ENCODE measurements around the gene COL25A1. TPM values are rescaled to one million over a fixed set of nuclear protein-coding genes. Genes with fewer than 3 reads are reported as not detected.

COL25A1 gene
- total RNA-seq, 1 experiment from 2014 or later, result 4.2 TPM

- no peak overlapping the region for H3K4ac ChIP-seq (ENCODE audit: low read depth, low read length)
- no peaks in the 10 kb centered on the region for H4K20me1 ChIP-seq (ENCODE audit: control insufficient read depth, insufficient read depth, insufficient read length)
- H2BK20ac ChIP-seq (ENCODE audit: low read depth, low read length, poor library complexity, severe bottlenecking), result no peak overlapping the region
- H3K18ac ChIP-seq (ENCODE audit: insufficient read length, low read depth, low read length), result no peak overlapping the region
- Mint-ChIP-seq H3K36me3 (ENCODE audit: insufficient read depth in 1 of 3, low read depth in 3 of 3) (no peaks in the 10 kb centered on the region), H3K9me3 (no peaks in the 10 kb centered on the region), H3K27me3 (ENCODE audit: low read depth) (no peaks in the 10 kb centered on the region), H3K27ac (no peak overlapping the region), H3K4me3 (no peak overlapping the region), H3K4me1 (peaks cover 17 to 19% of the 10 kb centered on the region in 2 experiments)
- H4K5ac ChIP-seq (ENCODE audit: insufficient read length, low read depth, low read length), result no peak overlapping the region
- no peak overlapping the region for H4K91ac ChIP-seq (ENCODE audit: insufficient read length, low read depth, low read length)
- DNase-seq, result no peak
- H4K8ac ChIP-seq (replicated peaks; ENCODE audit: insufficient read length, low read depth, low read length), result no peak overlapping the region
- no peak overlapping the region for H2BK15ac ChIP-seq (ENCODE audit: low read depth, low read length)
- H2BK12ac ChIP-seq (ENCODE audit: insufficient read length, low read depth, low read length), result no peak overlapping the region
- no peak overlapping the region for H3K9ac ChIP-seq (ENCODE audit: extremely low read depth, insufficient read length, low read length)
- no peaks in the 10 kb centered on the region for H3K79me2 ChIP-seq (ENCODE audit: insufficient read depth, low read length)
- H3K56ac ChIP-seq (ENCODE audit: insufficient read length, low read depth, low read length), result no peak overlapping the region
- H3K23ac ChIP-seq (ENCODE audit: insufficient read length, low read depth, low read length), result no peak overlapping the region
- no peak overlapping the region for H3K4me2 ChIP-seq (ENCODE audit: insufficient read depth, insufficient read length, low read length)
- no peak for TF ChIP-seq CTCF (conservative IDR thresholded peaks at IDR 0.05)
- no peaks in the 10 kb centered on the region for H3K27me3 ChIP-seq (ENCODE audit: insufficient read depth, low read length)
- H3K79me1 ChIP-seq (ENCODE audit: insufficient read depth, low read depth, low read length, poor library complexity, severe bottlenecking), result no peaks in the 10 kb centered on the region
- H3T11ph ChIP-seq (ENCODE audit: low read length), result no peak overlapping the region
- H3K9me3 ChIP-seq (ENCODE audit: control insufficient read depth, low read depth, low read length), result no peaks in the 10 kb centered on the region
- H3K27ac ChIP-seq (ENCODE audit: insufficient read length, low read depth, low read length), result no peak overlapping the region
- H2AK5ac ChIP-seq (ENCODE audit: insufficient read length, low read length), result no peak overlapping the region
- peaks cover 9% of the 10 kb centered on the region for H3K4me1 ChIP-seq (ENCODE audit: insufficient read depth, low read length)
- no peak overlapping the region for H2BK120ac ChIP-seq (ENCODE audit: low read depth, low read length, poor library complexity, severe bottlenecking)
- no peak overlapping the region for H2AFZ ChIP-seq (ENCODE audit: low read length)
- no peak overlapping the region for H2BK5ac ChIP-seq (ENCODE audit: insufficient read length, low read length)
- WGBS (ENCODE audit: extremely low coverage, insufficient read length, low lambda C conversion rate), result no CpG with 5 or more reads among the region's 3 CpGs
- no peaks in the 10 kb centered on the region for H3K23me2 ChIP-seq (ENCODE audit: insufficient read length, low read depth, low read length, poor library complexity, severe bottlenecking)
- no peak overlapping the region for H3K14ac ChIP-seq (ENCODE audit: insufficient read depth, low read length)
Observed at GRCh38 chr4:109166586-109166985, 135.9 kb downstream of the COL25A1 start.
